Lower leg skin (tissue), 3 donors: ENCODE measurements around the gene STK24.

Experiments
- CTCF ChIP-seq, 3 donors: fragments of 450-650 bp; IDR thresholded peaks; one replicate each; pipeline ENCODE4 v1.5.1; 2016; ENCODE audit warnings: antibody characterized with exemption in 3 of 3, mild to moderate bottlenecking in 3 of 3, moderate library complexity in 2 of 3
- POLR2A ChIP-seq, 2 donors: fragments of 450-650 bp; IDR thresholded peaks; one replicate each; pipeline ENCODE4 v1.6.1; 2016 to 2017; ENCODE audit warnings: antibody characterized with exemption in 2 of 2, mild to moderate bottlenecking in 1 of 2, moderate library complexity in 1 of 2

DNA sequence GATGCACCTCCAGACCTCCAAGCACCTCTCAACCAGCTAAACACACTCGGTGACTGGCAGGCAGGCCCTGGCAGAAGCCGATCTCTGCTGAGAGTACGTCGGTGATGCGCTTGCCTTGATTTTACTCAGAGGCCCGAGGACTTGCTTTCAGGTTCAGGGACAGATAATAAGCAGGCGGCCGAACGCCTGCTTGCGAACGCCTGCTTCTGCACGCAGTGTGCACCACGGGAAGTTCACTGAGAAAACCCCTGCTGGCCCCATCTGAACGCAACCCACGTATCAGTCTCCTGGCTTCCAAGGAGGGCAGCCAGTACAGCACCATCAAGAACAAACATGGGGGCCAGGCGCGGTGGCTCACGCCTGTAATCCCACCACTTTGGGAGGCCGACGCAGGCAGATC, 108.0 kb downstream of the STK24 start:
- TF ChIP-seq CTCF (IDR thresholded peaks at IDR 0.05) (no peak), POLR2A (IDR thresholded peaks at IDR 0.05) (no peak)
